GM19468 (cell line): ENCODE data around the gene TYMP.

Experiments
- ATAC-seq: cut with Tn5 transposase; IDR thresholded peaks from one replicate; pipeline ENCODE4 v1.9.1; 2021; ENCODE audit warnings: mild to moderate bottlenecking, moderate library complexity, moderate number of reproducible peaks; ENCODE audit not compliant: unreplicated experiment; ENCODE audit errors: extremely low read depth

The TYMP gene

GRCh38 chr22:50529897-50530579, at the start of gene TYMP:
Gene TYMP, minus strand, starts transcription at chr22:50530012. Its CDS starts 303 bp downstream, at chr22:50529709.
- ATAC-seq: no peak

GRCh38 chr22:50578776-50579310, 49.0 kb upstream of the TYMP start:
- ATAC-seq: no peak

GRCh38 chr22:50577987-50578775, 48.4 kb upstream of the TYMP start, which contains the start of gene CPT1B:
Gene CPT1B, minus strand, starts transcription at chr22:50578427. Its CDS starts 512 bp downstream, at chr22:50577915.
- ATAC-seq: no peak

DNA sequence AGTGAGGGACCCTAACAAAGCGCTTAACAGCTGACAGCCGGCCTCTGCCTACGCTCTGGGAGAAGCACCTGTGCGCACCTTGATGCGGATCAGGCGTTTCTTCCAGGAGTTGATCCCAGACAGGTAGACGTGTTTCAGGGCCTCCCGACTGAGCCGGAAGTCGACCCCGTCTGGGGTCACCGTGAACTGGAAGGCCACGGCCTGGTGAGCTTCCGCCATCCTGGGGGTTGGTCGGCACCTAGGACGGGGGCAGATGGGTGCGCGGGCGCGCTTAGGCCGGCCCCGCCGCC, 47.8 kb upstream of the TYMP start:
- no peak for ATAC-seq

DNA sequence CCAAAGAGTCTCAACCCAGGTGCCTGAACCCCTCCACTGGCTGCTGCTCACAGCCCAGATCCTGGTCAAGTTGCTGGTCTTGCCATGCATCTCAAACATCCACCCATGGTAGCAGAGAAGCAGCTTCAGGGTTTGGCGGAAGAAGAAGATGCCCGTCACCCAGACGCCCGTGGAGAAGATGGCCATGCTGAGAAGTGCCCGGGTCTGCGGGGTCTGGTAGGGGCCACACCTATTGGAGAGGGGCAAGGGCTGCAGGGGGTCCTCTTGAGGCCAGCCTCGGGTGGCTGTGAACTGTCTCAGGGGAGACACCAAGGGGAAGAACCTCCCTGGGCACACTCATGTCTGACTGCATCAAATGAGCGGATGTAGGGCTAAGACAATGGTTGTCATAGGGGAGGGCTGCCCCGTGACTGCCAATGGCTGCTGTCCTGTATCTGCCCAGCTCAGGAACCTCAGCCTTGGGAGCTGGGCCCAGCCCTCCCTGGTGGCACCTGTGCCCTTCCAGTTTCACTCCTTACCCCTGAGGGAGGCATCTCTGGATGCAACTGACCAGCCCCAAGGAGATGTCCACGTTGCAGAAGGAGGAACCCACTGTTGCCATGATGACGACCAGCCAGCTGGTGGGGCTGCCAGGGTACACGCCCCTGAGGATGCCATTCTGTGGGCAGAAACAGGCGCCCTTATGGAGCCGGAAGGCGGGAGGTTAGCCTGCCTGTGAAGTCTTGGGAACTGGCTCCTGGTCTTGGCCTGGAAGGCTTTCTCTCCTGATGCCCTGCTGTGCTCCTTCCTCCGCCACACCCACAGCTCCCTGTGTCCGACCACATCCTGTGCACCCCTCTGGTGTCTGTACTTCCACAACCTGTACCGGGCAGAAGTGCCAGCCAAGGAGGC, 47.2 kb upstream of the TYMP start:
- ATAC-seq: no peak

DNA sequence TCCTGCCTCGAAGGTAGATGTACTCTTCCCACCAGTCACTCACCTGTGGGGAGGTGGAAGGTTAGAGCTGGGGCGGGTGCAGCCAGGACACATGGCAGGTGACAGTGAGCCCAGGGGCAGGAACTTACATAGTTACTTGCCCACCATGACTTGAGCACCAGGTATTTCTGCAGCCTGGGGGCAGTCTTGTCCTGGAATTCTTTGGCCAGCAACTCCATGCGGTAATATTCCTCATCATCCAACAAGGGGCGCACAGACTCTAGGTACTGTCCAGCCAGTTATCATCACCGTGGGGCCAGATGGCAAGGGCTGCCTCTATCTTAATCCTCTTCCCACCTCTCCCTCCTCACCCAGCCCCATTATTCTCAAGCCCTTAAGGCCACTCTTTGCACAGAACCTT, 46.3 kb upstream of the TYMP start:
- ATAC-seq: no peak

- no peak for ATAC-seq
Observed at GRCh38 chr22:50575426-50575941, 45.7 kb upstream of the TYMP start.

DNA sequence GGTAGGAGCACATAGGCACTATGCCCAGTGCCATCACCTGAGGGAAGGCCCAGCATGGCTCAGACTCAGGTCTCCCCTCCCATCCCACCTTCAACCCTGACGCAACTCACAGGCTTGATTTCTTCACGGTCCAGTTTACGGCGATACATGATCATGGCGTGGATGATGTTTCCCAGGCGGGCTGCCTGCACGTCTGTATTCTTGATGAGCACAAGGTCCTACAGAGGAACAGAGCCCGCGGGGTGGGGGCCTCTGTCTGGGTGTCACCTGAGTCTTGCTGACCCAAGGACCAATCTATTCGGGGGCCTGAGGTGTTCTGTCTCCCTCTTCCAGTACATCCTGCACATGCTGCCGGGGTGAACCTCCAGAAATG, 44.6 kb upstream of the TYMP start:
- no peak for ATAC-seq

- ATAC-seq: no peak
Observed at GRCh38 chr22:50573491-50574382, 43.9 kb upstream of the TYMP start.

- no peak for ATAC-seq
Observed at GRCh38 chr22:50572965-50573364, 43.2 kb upstream of the TYMP start.

DNA sequence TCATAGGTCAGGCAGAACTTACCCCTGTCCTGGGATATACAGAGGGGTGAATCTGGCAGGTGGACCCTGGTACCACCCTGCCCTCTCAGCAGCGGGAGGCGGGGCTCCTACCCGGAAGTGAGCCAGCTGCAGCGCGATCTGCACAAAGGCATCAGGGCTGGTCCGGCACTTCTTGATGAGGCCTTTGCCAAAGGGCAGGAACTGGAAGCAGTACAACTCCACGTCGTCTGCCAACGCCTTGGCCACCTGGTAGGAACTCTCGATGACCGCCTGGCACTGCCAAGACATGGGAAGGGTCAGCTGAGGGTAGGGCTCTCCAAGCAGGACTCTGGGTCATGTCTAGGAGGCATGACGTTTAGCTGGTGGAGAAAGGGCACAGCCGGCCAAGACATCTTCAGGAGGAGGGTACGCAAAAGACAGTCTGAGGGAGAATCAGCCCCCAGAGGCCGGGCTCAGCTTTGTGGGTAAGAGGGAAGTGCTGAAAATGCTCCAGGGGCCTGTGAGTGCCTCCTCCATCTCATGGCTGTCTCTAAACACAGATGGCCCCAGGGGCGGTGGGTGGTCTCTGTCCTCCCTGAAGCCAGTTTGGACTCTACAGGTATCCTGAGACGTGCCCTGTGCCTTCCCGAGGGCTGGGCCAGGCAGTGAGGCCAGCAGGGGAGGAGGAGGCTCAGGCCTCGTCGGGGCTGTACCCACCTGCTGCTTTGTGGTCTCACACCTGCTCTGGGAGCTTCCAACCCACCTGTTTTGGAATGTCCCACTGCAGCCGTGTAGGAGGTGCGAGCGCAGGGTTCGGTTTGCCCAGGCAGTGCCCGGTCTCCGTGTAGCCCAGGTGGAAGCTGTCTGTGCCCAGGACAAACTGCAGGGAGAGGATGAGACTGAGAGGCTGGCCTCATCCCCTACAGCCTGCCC, 41.7 kb upstream of the TYMP start:
- ATAC-seq: no peak

DNA sequence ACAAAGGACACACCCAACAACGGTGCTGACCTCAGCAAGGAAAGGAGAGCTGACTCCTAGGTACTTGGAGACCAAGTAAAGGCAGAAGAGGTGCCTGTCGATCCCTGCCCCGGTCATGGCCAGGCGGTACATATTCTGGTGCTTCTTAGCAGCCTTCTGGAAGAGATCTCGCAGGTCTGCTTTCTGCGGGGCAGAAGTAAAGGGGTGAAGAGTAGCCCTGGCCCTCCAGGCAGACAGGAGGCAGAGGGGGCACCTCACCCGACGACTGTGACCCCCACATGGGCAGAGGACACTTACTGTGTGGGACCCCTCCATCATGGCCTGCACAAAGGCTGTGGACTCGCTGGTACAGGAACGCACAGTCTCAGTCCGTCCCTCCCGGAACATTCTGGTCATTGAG, 41.0 kb upstream of the TYMP start:
- no peak for ATAC-seq

DNA sequence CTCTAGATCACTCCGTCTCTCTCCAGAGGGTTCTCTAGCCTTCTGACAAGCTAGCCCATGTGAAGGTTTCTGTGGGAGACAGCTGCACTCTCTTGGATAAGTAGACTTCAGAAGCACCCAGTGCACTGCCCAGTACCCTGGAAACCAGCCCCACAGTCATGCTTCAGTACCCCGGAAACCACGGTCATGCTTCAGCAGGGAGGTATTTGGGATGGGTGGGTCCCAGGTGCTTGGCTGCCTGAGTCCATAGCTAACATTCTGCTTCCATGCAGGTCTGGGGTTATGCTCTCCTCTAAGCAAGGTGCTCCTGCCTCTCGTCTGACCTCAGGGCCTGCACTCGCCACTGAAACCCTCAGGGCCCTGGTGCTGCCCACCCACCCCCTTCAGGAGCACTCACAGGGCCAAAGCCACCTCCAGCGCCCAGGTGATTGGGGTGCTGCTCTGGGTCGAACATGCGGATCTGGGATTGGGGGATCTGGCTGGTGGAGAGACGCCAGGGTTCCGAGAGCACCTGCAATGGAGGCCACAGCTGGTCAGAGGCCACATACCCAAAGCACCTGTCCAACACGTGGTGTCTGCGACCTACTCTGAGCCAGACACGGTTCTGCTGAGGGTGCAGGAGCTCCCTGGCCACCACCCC, 40.2 kb upstream of the TYMP start:
- ATAC-seq: no peak

GRCh38 chr22:50569041-50569459, 39.2 kb upstream of the TYMP start:
- no peak for ATAC-seq

- ATAC-seq: no peak
Observed at GRCh38 chr22:50568626-50569025, 38.8 kb upstream of the TYMP start.

GRCh38 chr22:50567721-50568252, 38.0 kb upstream of the TYMP start:
- ATAC-seq: no peak

DNA sequence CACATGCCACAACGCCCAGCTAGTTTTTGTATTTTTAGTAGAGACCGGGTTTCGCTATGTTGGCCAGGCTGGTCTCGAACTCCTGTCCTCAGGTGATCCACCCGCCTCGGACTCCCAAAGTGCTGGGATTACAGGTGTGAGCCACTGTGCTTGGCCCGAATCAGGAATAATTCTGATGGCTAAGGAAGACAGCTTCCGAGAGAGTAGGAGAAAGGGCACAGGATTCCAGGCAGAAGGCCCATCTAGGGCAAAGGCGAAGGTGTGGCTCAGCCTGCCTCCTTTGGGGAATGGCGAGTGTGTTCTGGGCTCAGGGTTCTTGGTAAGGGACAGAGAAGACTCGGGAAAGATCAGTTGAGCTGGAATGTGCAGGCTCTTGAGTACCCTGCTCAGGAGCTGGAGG, 34.5 kb upstream of the TYMP start:
- ATAC-seq: no peak
